ENCODE measurements around the gene BEAN1.

BEAN1 gene

GRCh38 chr16:66427036-66427860 lies at the start of gene BEAN1:
Gene BEAN1 (plus strand): TSS chr16:66427295. CDS start chr16:66437677, 10,382 bp downstream.
- TF ChIP-seq GATA3 (IDR thresholded peaks at IDR 0.05; ENCODE audit: low read depth, low read length) (no peak), GATA2 (IDR thresholded peaks at IDR 0.05; ENCODE audit: low read depth, low read length) (no peak)

- TF ChIP-seq GATA2 (IDR thresholded peaks at IDR 0.05; ENCODE audit: low read depth, low read length) (no peak), GATA3 (IDR thresholded peaks at IDR 0.05; ENCODE audit: low read depth, low read length) (no peak)
Measured at GRCh38 chr16:66377324-66377723, 49.8 kb upstream of the BEAN1 start.

- no peak for TF ChIP-seq GATA3 (IDR thresholded peaks at IDR 0.05; ENCODE audit: low read depth, low read length)
- TF ChIP-seq GATA2 (IDR thresholded peaks at IDR 0.05; ENCODE audit: low read depth, low read length): no peak
Measured at GRCh38 chr16:66378741-66379570, 48.1 kb upstream of the BEAN1 start.

GRCh38 chr16:66379571-66379941 lies 47.5 kb upstream of the BEAN1 start:
- TF ChIP-seq GATA2 (IDR thresholded peaks at IDR 0.05; ENCODE audit: low read depth, low read length) (no peak), GATA3 (IDR thresholded peaks at IDR 0.05; ENCODE audit: low read depth, low read length) (no peak)

GRCh38 chr16:66380421-66380820 lies 46.7 kb upstream of the BEAN1 start:
- TF ChIP-seq GATA3 (IDR thresholded peaks at IDR 0.05; ENCODE audit: low read depth, low read length) (no peak), GATA2 (IDR thresholded peaks at IDR 0.05; ENCODE audit: low read depth, low read length) (no peak)

GRCh38 chr16:66381585-66382170 lies 45.4 kb upstream of the BEAN1 start:
- TF ChIP-seq GATA3 (IDR thresholded peaks at IDR 0.05; ENCODE audit: low read depth, low read length): no peak
- no peak for TF ChIP-seq GATA2 (IDR thresholded peaks at IDR 0.05; ENCODE audit: low read depth, low read length)

- TF ChIP-seq GATA3 (IDR thresholded peaks at IDR 0.05; ENCODE audit: low read depth, low read length): no peak
- TF ChIP-seq GATA2 (IDR thresholded peaks at IDR 0.05; ENCODE audit: low read depth, low read length): no peak
Measured at GRCh38 chr16:66382171-66382965, 44.7 kb upstream of the BEAN1 start.

- TF ChIP-seq GATA3 (IDR thresholded peaks at IDR 0.05; ENCODE audit: low read depth, low read length) (no peak), GATA2 (IDR thresholded peaks at IDR 0.05; ENCODE audit: low read depth, low read length) (no peak)
Measured at GRCh38 chr16:66382966-66383299, 44.2 kb upstream of the BEAN1 start.

- no peak for TF ChIP-seq GATA3 (IDR thresholded peaks at IDR 0.05; ENCODE audit: low read depth, low read length)
- TF ChIP-seq GATA2 (IDR thresholded peaks at IDR 0.05; ENCODE audit: low read depth, low read length): no peak
Measured at GRCh38 chr16:66383551-66383950, 43.5 kb upstream of the BEAN1 start.

- TF ChIP-seq GATA2 (IDR thresholded peaks at IDR 0.05; ENCODE audit: low read depth, low read length): no peak
- no peak for TF ChIP-seq GATA3 (IDR thresholded peaks at IDR 0.05; ENCODE audit: low read depth, low read length)
Measured at GRCh38 chr16:66385415-66385814, 41.7 kb upstream of the BEAN1 start.

GRCh38 chr16:66386629-66387622 lies 40.2 kb upstream of the BEAN1 start:
- no peak for TF ChIP-seq GATA2 (IDR thresholded peaks at IDR 0.05; ENCODE audit: low read depth, low read length)
- no peak for TF ChIP-seq GATA3 (IDR thresholded peaks at IDR 0.05; ENCODE audit: low read depth, low read length)

- TF ChIP-seq GATA2 (IDR thresholded peaks at IDR 0.05; ENCODE audit: low read depth, low read length) (no peak), GATA3 (IDR thresholded peaks at IDR 0.05; ENCODE audit: low read depth, low read length) (no peak)
Measured at GRCh38 chr16:66387817-66388332, 39.2 kb upstream of the BEAN1 start.

All from SH-SY5Y (cell line).